Ammon's horn (tissue), 1 donor: ENCODE results near the gene USP7.
"Not testable (repeated sequence)": the region's sequence is repeated elsewhere in the genome, so short reads cannot be mapped to it uniquely, and the experiment has no call there.

Experiments used
- DNase-seq: peaks from one replicate; pipeline ENCODE4 v3.0.0-alpha.2; 2016; ENCODE audit warnings: low spot score

Gene USP7

GRCh38 chr16:8877894-8878522 is 85.7 kb downstream of the USP7 start:
- DNase-seq, result no peak

DNA sequence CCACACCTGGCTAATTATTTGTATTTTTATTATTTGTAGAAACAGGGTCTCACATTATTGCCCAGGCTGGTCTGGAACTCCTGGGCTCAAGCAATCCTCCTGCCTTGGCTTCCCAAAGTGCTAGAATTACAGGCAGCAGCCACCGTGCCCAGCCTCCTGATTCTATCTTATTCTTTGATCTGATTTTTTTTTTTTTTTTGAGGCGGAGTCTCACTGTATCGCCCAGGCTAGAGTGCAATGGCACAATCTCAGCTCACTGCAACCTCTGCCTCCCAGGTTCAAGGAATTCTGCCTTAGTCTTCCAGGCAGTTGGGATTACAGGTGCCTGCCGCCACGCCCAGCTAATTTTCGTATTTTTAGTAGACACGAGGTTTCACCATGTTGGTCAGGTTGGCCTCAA is 88.4 kb downstream of the USP7 start:
- DNase-seq, result not testable (repeated sequence)

GRCh38 chr16:8874388-8874787 is 89.3 kb downstream of the USP7 start:
- no peak for DNase-seq

GRCh38 chr16:8873866-8874195 is 89.9 kb downstream of the USP7 start:
- not testable (repeated sequence) for DNase-seq

GRCh38 chr16:8872967-8873865 is 90.5 kb downstream of the USP7 start:
- DNase-seq, result no peak

DNA sequence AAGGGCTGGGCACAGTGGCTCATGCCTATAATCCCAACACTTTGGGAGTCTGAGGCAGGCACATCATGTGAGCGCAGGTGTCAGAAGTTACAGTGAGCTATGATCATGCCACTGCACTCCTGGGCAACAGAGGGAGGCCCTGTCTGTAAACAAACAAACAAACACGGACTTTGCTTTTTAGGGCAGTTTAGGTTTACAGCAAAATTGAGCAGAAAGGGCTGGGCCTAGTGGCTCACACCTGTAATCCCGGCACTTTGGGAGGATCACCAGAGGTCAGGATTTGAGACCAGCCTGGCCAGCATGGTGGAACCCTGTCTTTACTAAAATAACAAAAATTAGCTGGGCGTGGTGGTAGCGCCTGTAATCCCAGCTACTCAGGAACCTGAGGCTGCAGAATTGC is 91.6 kb downstream of the USP7 start:
- DNase-seq, result no peak

- not testable (repeated sequence) for DNase-seq
Measured at GRCh38 chr16:8869988-8870241, 93.8 kb downstream of the USP7 start.

GRCh38 chr16:8869212-8869987 is 94.3 kb downstream of the USP7 start:
- no peak for DNase-seq

- DNase-seq, result peak; percentile 89
Measured at GRCh38 chr16:8868416-8869211, 95.1 kb downstream of the USP7 start, which contains the start of gene CARHSP1. CARHSP1 (minus strand) TSS chr16:8869006; CDS start chr16:8859328, 9,678 bp downstream.

DNA sequence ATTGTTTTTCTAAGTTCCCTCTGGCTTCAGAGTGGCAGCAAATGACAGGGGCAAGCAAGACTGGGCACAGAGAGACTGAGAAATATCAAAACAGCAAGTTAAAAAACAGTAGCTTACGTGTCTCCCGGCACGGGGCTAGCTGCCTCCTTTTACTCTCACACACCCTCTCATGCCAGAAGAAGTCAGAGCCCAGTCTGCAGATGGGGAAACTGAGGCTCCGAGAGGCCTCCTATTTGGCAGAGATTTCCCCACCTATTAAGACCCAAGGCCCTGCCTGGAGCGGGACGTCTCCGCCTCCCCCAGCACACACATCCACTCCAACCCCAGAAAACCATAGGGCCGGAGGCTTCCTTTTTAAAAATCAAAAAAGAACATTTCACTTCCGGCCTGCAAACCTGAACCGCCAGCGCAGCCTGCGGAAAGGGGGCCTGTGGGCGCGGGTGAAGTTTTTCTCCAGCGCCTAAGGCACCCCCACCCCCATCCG is 95.7 kb downstream of the USP7 start:
- DNase-seq, result no peak

- DNase-seq, result no peak
Measured at GRCh38 chr16:8867216-8867931, 96.3 kb downstream of the USP7 start.

DNA sequence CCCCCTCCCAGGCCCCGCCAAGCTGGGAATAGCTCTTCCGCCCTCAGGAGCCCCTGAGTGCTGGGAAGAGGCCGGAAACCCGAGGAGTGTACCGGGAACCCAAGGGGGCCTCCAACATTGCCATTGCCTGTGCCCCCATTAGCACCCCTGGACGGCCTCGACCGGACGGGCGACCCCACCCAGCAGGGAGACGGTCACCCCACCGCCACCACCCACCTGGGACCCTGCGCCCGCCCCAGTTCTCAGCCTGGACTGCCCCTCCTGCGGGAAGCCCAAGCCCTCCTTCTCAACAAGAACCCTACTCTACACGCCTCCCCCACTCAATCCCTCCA is 96.9 kb downstream of the USP7 start:
- DNase-seq, result no peak

GRCh38 chr16:8866118-8866883 is 97.4 kb downstream of the USP7 start:
- peak; percentile 67 for DNase-seq

DNA sequence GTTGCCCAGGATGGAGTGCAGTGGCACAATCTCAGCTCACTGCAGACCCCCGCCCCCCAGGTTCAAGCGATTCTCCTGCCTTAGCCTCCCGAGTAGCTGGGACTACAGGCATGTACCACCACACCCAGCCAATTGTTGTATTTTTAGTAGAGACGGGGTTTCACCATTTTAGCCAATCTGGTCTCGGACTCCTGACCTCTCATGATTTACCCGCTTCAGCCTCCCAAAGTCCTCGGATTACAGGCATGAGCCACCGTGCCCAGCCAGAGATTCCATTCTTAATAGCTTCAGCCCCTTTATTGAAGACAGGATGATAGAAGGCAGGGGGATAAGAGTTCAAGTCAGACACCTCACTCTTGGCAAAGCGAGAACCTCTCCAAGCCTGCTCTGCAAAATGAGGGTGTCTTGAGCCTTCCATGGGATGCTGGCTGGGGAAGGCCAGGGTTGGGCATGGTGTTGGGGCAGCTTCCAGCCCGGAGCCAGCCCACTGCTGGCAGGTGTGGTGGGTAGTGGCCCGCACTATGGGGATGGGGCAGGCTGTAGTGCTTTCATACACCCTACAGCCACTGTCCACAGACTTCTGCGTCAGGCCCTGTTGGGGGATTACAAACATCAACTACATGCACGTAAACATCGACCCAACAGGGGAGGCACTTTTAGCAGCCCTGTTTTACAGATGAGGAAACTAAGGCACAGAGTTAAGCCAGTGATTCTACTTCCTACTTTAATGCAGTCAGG is 98.4 kb downstream of the USP7 start:
- DNase-seq, result no peak

- no peak for DNase-seq
Measured at GRCh38 chr16:8864480-8865110, 99.1 kb downstream of the USP7 start.

- peak; percentile 97 for DNase-seq
Measured at GRCh38 chr16:8863594-8864424, 99.9 kb downstream of the USP7 start.

- DNase-seq, result no peak
Measured at GRCh38 chr16:8862309-8863130, 101.2 kb downstream of the USP7 start.
